IPS-NIHi7 (cell line): ENCODE data around the gene POGZ.
A peak's percentile ranks its signal among the peaks of the same experiment; 100 is the strongest.
"Not testable (repeated sequence)": the region's sequence is repeated elsewhere in the genome, so short reads cannot be mapped to it uniquely, and the experiment has no call there.

Experiments used
- DNase-seq: peaks from one replicate; pipeline ENCODE4 v3.0.0; 2012; ENCODE audit warnings: mixed read lengths; ENCODE audit errors: extremely low spot score

The POGZ gene

DNA sequence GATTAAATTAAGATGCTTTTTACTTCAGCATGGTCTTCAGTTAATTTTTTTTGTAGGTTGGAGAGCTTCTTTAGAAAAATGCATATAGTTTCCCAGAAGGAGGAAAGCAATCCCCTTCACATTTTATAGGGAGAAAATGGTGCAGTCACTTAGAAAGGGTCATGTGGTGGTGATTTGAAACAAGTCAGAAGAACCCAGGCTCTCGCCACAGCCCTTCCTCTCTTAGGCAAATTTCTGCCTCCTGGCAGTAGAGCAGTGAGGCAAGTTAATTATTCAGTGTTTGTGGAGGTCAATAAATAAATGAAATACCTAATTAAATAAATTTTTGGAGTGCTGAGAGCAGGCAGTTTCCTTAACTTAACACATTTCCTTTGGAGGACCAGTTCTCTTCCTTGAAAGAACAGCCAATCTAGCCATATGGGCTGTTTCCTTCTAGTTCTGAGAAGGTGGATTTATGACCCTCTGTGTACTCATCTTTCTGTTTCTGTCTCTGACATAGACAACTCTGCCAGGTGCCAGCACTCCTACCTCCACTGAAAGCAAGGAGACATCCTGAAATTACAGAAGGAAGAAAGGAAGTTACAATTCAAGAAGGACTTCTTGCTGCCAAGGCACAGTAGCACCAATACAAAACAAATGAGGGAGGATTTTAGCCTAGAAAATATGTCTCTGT lies 19.0 kb upstream of the POGZ start:
- no peak for DNase-seq

DNA sequence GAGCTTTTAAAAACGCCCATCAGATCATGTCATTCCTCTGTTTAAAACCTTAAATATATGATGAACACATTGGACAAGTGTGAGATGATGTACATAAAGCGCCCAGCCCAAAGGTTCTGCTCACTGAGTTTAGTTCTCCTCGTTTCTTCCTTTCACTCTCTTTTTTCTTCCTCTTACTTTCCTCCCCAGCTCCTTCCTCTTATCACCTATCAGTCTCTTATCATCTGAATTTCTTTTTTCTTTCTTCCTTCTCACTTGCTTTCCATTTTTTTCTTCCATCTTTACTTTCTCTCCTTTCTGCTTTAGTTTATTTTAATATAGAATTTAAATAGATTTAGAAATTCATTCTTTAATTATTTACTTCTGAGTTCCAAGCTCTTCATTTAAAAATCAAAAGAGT lies 17.8 kb upstream of the POGZ start:
- no peak for DNase-seq

DNA sequence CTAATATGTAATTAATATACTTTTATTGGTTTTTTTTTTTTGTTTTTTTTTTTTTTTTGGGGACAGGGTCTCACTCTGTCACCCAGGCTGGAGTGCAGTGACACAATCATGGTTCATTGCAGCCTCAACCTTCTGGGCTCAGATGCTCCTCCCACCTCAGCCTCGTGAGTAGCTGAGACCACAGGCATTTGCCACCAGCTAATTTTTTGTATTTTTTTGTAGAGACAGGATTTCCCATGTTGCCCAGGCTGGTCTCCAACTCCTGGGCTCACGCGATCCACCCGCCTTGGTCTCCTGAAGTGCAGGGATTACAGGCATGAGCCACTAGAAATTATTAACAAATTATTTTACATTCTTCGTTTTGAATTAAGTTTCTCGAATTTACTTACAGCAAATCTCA lies 16.8 kb upstream of the POGZ start:
- no peak for DNase-seq

DNA sequence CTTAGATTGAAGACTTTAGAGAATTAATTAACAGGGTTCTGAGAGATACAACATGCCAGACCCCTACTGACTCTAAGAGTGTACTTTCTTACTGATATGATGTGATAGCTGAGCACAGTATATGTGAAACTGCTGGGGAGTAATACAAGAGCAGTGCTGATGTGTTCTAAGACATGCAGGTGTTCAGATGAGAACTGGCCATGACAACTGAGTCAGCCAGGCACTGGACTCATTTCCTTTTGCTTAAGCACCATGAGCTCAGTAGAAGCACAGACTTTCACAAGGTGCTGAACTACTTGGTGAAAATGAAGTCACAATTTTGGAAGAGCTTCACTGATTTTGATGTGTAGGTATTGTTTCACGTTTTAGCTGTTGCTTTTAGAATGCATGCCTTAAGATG lies 15.9 kb upstream of the POGZ start:
- DNase-seq, result no peak

DNA sequence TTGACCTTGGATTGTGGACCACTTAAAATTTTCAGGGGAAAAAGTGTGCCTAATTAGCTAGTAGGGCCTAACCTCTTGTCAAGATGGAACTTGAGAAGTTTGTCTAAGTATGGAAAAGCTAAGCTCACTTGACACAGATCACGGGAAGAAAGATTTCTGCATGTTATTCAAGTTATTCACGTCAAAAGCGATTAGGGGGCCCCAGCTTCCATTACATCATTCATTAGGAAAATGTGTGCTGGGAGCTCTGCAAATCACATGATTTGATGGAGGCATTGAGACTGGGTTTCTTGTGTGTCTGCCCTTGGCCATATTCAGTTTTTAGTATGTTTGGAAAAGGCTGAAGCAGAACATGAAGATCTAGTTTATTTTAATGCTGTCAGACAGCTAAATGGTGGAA lies 15.5 kb upstream of the POGZ start:
- DNase-seq, result no peak

DNA sequence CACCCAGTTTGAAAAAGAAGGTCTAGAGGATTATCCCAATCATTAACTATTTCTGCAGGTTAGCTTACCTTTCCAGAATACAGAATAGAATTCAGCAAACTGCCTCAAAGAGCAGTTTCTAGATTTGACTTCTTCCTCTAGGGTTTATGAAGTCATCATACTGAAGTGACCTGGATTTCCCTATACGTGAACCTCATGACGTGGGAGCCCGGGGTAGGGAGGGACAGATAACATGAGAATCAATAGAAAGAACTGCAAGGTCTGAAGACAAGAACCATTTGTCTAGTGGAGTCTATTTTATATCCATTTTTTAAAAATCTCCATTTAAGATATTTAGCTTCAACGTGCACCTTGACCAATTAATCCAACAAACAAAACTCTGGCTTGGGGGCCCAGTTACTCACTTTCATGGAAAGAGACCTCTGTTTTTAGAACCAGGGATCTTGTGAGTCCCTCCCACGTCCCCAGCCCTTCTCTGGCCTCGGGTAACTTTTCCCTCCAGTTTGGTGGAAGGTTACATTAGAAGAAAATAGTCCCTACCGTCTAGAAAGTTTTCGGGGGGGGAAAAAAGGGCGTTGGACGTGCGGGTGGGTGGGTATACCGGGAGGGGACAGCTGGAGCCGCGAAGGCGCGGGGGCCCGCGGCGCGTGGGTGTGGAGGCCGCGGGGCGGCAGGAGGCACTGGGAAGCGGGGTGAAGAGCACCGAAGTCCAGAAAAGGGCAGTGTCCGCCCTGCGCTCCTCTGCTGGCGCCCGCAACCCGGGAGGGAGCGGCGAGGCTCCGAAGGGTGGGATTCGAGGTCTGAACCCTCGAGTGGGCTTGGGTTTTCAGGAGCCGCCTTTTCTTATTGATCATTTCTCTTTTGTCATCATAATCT lies 13.8 kb upstream of the POGZ start:
- DNase-seq, result peak; percentile 66

DNA sequence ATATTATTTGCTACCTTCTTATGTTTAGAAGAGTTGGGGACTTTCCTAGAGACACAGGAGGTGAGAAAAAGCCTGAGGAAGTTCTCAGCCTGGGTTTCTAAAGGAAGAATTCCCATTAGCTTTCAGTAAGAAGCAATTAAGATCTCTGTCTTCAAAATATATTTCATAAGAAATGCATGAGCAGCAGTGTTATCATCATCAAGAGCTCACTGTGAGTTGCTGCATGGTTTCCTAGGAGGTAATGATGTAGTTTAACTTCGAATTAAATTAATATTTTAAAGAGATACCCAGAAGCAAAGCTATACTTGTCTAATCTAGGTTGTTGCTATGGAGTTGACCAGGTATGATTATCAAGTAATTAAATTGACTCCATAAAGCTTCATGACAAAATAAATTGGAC lies 5.7 kb upstream of the POGZ start:
- DNase-seq, result no peak

DNA sequence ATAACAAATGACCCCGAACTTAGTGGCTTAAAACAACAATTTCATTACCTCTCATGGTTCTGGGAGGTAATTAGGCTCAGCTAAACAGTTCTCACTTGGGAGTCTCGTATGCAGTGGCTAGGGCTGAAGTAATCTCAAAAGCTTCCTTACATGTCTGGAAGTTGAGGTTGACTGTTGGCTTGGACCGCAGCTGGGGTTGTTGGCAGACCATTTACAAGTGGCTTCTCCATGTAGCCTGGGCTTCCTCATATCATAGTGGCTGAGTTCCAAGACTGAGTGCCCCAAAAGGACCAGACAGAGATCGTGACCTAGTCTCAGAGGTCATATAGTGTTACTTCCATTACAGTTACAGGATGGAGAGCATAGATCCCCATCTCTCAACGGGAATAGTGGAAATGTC lies 2.4 kb upstream of the POGZ start:
- DNase-seq, result no peak

DNA sequence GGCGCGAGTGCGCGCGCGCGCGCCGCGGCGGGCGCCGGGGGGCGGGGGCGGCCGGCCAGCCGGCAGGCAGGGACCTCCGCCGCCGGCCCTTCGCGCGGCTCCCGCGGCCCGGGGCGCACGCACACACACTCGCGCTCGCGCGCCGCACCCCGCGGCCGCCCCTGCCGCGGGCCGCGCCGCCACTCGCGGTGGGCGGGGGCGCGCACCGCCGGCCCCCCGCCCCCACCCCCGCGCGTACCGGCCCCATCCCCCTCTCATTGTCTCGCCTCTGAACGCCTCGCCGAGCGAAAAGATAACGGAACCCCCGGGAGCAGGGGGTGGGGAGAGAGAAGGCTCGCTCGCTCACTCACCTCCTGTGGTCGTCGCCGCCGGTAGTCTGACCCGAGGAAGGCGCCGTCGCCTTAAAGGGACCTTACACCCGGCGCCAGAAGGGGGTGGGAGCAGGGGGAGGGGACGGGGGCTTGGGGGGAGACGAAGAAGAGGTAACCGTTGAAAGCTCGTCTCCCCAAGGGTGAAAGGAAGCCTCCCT lies 428 bp downstream of the POGZ start:
- DNase-seq, result peak; percentile 77

DNA sequence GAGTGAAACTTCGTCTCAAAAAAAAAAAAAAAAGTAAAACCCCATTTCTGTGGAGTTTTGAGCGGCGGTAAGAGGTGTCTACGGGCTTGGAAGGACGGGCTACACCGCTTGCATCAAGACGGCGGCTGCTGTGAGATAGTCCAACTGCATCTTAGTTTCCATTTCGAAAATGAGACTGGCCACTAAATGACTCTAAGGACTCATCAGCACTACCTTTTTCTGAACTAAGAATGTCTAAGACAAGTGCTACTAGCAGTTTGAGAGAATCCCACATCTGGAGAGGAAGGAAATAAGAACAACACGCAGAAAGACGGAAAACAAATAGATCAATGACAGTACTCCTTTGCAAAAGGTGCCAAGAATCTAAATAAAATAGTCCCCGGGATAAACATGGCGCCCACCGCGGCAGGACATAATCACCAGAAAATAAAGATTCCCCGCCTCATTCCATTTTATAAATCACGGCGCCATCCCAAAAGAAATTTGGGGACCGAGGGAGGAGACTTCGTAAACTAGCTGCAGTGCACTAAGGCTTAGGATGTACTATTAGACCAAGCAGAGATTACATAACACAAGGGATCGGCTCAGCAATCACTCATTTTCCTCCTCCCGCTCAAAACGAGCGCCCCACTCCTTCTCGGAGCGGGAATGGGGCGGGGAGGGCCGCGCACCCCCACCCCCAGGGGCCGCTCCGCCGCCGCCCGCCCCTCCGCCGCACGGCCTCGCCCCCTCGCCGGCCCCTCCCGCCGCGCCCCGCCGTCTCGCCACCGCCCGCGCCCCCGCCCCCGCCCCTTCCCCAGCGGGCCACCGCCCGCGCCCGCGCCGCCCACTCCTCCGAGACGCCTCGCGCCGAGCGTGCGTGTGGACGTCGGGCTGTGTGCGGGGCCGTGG lies 1.1 kb downstream of the POGZ start:
- peak; percentile 73 for DNase-seq

DNA sequence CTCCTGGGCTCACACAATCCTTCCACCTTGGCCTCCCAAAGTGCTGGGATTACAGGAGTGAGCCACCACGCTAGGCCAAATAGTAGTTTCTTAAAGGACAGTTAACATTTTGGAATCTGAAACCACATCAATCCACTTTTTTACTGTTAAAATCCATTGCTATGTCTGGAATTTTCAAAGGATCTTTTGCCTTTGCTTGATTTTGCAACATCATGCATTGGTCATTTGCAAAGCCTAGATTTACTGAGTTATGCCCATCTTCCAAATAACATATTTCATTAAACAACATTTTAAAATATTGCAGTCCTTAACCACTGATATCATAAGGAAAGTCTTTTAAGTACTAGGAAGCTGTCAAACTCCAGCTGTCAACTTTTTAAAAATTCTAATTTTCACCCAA lies 3.3 kb downstream of the POGZ start:
- no peak for DNase-seq

DNA sequence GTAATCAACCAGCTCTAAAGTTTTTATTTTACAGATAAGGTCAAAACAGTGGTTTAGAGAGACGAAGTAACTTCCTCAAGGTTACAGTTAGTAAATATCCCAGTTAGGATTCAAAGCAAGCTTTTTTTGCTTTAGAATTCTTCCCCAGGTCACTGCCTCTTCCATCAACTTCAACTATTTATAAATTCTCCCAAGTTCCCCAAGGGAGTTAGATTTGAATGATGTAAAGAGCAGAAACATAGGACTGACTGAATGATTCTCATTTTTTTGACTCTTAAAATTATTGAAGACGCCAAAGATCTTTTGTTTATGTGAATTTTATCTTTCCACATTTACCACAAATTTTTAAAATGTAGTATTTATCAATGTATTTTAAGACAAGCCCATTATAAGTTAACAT lies 4.1 kb downstream of the POGZ start:
- no peak for DNase-seq

DNA sequence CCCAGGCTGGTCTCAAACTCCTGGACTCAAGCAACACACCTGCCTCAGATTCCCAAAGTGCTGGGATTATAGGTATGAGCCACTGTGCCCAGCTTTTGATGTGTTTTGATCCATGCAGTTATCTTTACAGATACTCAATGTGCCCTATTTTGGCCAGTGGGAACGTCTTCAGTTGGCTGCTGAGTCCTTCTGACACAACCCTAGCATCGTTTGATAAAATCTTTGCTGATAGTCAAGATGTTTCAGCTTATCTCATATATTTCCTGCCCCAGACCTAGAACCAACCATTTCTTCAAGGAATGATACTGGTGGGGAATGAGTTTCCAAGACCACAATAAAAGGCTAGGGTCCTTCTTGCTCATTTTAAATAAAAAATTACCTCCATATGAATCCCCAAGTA lies 11.6 kb downstream of the POGZ start:
- DNase-seq, result no peak

DNA sequence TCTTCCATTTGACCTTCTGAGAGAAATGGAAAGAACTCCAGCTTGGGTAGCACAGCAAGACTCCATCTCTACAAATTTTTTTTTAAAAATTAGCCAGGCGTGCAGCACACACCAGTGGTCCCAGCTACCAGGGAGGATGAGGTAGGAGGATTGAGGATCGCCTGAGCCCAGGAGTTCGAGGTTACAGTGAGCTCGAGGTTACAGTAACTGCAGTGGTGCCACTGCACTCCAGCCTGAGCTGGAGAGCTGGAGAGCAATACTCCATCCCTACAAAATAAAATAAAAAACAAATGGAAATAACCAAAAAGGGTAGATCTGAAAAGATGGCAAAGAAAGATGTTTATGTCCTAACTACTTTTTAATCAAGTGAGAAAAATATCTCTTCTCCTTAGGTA lies 14.5 kb downstream of the POGZ start:
- DNase-seq, result no peak

DNA sequence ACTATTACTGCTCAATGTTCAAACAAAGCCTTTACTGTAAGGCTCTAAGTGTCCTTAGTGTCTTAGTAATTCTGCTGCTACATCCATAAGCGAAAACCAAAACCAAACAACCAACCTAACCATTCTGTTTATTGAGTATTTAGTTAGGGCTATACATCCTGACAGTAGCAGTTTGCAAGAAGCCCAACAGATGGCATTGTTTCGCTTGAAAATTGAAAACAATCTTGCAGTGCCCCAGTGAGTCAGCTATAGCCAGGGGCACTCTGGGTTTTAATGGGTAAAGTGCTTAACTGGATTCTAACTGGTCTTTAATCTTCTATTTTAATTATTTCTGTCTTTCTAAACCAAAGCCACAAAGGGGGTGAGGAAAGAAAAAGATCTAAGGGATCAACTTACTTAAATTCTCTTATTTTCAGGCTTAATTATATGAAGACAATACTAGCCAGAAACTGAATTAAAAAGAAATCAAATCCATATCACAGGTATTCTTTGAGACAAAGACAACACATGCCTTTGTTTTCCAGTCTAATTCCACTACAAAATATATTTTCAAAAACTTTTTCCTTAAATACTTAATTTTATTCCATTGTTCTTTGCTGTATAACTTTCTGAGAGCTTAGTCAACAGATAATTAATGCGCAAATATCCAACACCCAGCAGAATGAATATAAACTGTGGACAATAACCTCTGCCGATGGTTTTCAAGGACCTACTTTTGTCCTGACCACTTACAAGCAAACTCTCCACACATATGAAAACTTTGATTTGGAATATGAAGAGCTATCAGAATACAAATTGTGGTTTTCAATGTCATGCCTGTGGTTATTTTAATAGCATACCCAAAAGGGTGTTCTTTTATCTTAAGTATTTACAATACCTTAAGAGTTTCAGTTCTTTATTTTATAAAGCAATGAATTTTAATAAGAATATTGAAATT lies 15.2 kb downstream of the POGZ start:
- peak; percentile 86 for DNase-seq

DNA sequence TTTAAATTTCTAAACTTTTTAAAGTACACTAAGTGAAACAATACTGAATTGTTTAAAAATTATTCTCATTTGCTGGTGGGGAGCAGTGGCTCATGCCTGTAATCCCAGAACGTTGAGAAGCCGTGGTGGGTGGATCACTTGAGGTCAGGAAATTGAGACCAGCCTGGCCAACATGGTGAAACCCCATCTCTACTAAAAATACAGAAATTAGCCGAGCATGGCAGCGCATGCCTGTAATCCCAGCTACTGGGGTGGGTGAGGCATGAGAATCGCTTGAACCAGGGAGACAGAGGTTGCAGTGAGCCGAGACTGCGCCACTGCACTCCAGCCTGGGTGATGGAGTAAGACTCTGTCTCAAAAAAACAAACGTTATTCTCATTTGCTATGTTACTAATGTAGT lies 21.9 kb downstream of the POGZ start:
- DNase-seq, result not testable (repeated sequence)

DNA sequence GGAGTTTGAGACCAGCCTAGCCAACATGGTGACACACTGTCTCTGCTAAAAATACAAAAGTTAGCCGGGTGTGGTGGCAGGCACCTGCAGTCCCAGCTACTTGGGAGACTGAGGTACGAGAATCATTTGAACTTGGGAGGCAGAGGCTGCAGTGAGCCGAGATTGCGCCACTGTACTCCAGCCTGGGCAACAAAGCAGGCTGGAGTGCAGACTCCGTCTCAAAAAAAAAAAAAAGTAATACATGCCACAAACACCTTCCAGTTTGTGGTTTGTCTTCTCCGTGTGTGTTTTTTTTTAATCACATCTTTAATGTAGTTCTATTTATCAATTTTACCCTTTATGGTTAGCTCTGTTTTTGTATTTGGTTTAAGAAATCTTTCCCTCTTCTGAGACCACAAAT lies 22.3 kb downstream of the POGZ start:
- no peak for DNase-seq

DNA sequence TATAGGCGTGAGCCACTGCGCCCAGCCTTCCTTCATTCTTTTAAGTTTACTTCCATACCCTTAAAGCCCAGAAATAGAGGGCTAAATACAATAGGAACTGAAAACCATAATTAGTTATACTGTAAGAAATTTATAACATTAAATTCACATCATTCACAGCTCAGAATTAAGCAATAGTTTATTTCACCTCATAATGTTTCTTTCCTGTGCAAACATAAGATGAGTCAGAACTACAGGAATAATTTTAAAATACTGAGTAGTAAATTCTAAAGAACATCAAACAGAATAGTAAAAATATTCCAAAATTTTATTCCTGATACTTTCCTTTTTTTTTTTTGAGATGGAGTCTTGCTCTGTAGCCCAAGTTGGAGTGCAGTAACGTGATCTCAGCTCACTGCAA lies 24.1 kb downstream of the POGZ start:
- no peak for DNase-seq

DNA sequence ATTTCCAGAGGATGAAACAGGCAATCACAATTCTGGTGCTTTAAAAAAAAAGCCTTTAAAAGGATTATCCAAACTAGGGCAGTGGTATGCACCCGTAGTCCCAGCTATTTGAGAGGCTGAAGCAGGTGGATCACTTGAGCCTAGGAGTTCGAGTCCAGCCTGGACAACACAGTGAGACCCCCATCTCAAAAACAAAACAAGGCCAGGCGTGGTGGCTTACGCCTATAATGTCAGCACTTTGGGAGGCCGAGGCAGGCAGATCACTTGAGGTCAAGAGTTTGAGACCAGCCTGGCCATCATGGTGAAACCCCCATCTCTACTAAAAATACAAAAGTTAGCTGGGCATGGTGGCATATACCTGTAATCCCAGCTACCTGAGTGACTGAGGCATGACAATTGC lies 25.5 kb downstream of the POGZ start:
- not testable (repeated sequence) for DNase-seq

DNA sequence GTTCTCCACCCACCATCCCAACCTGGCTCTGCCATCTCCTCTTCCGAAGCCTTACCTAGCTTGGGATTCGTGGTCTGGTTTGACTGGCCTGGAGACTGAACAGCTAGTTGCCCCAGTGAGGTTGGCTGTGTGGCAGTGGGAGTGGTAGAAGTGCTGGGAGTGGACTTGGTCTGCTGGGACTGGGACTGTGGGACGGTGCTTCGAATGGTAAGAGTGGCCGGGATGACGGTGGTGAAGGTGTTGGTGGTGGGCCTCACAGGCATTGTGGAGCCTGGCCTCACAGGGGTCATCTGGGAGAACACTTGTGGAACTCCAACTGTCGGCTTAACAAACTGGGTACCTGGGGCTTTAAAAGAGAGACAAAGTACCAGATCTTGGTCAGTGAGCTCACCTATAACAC lies 31.2 kb downstream of the POGZ start:
- DNase-seq, result no peak

DNA sequence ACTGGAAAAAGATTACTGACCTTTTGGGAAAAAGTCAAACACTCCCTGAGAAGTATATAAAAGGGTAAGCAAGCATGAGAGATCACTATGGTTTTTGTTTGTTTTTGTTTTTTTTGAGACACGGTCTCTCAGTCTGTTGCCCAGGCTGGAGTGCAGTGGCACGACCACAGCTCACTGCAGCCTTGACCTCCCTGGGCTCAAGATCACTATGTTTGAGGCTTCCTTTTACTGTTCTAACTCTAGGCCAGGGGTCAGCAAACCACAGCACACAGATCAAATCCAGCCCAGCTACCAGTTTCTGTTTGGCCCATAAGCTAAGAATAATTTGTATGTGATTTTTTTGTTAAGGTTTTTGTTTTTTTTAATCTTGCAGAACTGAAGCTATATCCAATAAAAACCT lies 34.2 kb downstream of the POGZ start:
- DNase-seq, result no peak
